Measurements from ENCODE around the gene HSPA5. TPM values are rescaled to one million over a fixed set of nuclear protein-coding genes. Genes with fewer than 3 reads are reported as not detected.
"Not testable (repeated sequence)": the region's sequence is repeated elsewhere in the genome, so short reads cannot be mapped to it uniquely, and the experiment has no call there.

HSPA5 gene
- total RNA-seq: 260 and 271 TPM in 2 replicates

DNA sequence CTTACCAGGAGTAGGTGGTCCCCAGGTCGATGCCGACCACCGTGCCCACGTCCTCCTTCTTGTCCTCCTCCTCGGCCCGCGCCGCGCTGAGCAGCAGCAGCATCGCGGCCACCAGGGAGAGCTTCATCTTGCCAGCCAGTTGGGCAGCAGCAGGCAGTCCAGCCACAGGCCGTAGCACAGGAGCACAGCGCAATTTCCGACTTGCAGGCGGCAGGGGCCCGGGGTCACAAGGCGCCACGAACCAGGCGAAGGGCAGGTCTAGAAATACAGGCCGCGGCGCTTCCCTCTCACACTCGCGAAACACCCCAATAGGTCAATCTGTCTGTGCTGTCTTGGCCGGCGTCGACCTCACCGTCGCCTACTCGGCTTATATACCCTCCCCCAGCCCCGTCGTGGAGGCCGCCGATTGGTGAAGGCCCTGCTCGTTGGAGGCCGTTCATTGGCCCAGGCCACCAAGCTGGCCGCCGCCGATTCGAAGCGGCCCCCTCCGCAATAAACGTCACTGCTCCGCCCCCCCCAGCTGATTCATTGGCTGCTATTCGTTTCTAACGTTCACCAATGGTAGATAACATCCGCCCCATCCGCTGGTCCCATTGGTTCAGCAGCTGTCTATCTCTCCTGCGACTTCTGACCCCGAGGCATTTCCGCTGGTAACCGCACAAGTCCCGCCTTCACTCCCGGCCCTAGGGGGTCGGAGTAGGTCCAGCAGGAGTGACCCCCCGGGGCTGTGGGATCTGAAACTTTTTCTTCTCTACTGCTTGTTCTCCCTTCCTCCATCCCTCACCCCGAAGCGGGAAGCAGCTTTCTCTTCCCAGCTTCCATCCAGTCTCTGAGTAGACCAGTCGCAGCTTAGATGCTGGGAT lies at the start of gene HSPA5:
Gene HSPA5, minus strand, starts transcription at position 344 of the 863 bp plus-strand sequence. Its CDS starts 217 bp downstream, at position 127.
- peak within 1 kb of the TSS; percentile 93 for H3K4me3 Mint-ChIP-seq
- H3K36me3 Mint-ChIP-seq (ENCODE audit: low read depth): peaks cover 50% of the 10 kb centered on the region
- no peaks in the 10 kb centered on the region for H3K9me3 Mint-ChIP-seq
- peaks cover 2% of the 10 kb centered on the region for H3K27me3 Mint-ChIP-seq
- peak within 1 kb of the TSS; percentile 98 for H3K27ac Mint-ChIP-seq
- intact Hi-C loops (cut with micrococcal nuclease): loop anchor here (1.0 to 10.0 kb wide), 9 partner anchors 20 to 469 kb away; partner anchors contain the start of genes ARPC5L, GAPVD1, GOLGA1 and NR6A1
- DNase-seq: peak; percentile 100
- H3K4me1 Mint-ChIP-seq: peaks cover 34% of the 10 kb centered on the region

DNA sequence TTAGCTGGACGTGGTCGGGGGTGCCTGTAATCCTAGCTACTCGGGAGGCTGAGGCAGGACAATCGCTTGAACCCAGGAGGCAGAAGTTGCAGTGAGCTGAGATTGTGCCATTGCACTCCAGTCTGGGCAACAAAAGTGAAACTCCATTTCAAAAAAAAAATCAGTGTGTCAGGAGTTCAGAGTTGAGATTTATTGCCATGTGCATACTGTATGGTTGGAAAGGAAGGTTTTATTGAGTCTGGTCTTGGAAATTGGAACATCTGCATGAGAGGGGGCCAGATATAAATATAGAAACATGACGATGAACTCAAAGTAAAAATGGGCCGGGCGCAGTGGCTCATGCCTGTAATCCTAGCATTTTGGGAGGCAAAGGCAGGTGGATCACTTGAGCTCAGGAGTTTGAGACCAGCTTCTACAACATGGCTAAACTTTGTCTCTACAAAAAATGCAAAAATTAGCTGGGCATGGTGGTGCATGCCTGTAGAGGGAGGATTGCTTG lies 45.8 kb upstream of the HSPA5 start:
- intact Hi-C loops (cut with micrococcal nuclease); H3K9me3 Mint-ChIP-seq; H3K4me1 Mint-ChIP-seq; H3K36me3 Mint-ChIP-seq (ENCODE audit: low read depth); DNase-seq; H3K4me3 Mint-ChIP-seq; H3K27ac Mint-ChIP-seq; H3K27me3 Mint-ChIP-seq: not testable (repeated sequence)

DNA sequence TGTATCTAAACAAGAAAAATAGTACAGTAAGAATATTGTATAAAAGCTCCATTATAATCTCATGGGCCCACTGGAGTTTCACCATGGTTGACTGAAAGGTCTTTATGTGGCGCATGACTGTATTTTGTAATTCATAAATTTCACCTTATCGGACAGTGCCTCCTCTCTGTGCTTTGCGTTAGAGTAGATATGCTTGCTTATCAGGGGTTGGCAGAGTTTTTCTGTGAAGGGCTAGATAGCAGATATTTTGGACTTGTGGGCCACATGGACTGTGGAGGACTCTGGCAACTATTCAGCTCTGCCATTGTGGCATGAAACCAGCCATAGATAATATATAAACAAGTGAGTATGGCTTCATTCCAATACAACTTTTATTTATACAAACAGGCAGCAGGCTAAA lies 43.7 kb upstream of the HSPA5 start:
- H3K27me3 Mint-ChIP-seq: no peaks in the 10 kb centered on the region
- DNase-seq: no peak
- no peak overlapping the region for H3K27ac Mint-ChIP-seq
- peaks cover 2% of the 10 kb centered on the region for H3K36me3 Mint-ChIP-seq (ENCODE audit: low read depth)
- peaks cover 2% of the 10 kb centered on the region for H3K4me1 Mint-ChIP-seq
- no peaks in the 10 kb centered on the region for H3K9me3 Mint-ChIP-seq
- intact Hi-C loops (cut with micrococcal nuclease): no loop called here
- no peak overlapping the region for H3K4me3 Mint-ChIP-seq

DNA sequence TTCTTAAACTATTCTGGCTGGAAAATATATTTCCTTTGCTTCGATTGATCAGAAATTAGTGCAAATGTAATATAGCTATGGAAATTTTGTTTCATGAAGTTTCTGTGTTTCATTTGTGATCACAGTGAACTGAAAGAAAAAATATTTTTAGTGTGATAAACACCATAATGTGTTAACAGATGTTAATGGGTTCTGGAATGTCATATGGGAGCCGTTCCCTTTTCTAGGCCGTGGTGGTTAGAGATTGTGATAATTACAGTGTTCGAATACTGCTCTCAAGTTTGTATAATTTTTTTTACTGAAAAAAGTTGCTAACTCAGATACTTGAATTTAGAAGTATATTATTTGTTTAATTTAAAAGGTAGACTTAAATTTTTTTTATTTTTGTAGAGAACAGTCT lies 39.8 kb upstream of the HSPA5 start:
- no peak for DNase-seq
- H3K27me3 Mint-ChIP-seq: no peaks in the 10 kb centered on the region
- no peaks in the 10 kb centered on the region for H3K36me3 Mint-ChIP-seq (ENCODE audit: low read depth)
- no peak overlapping the region for H3K4me3 Mint-ChIP-seq
- intact Hi-C loops (cut with micrococcal nuclease): no loop called here
- H3K4me1 Mint-ChIP-seq: peaks cover 2% of the 10 kb centered on the region
- H3K27ac Mint-ChIP-seq: no peak overlapping the region
- no peaks in the 10 kb centered on the region for H3K9me3 Mint-ChIP-seq

DNA sequence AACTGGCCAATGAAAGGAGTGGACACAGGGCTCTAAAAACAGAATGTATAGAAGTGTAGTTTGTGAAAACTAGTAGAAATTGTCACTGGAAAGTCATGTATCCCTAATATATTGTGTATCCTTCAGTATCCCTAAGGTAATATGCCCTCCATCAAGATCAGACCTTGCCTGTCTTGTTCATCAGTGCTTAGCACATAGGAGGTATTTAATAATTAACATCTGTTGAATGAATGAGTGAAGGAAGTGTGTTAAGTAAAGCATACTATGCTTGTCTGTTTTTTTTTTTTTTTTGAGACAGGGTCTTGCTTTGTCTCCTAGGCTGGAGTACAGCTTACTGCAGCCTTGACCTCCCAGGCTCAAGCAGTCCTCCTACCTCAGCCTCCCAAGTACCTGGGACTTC lies 36.3 kb upstream of the HSPA5 start:
- Mint-ChIP-seq H3K27me3 (no peaks in the 10 kb centered on the region), H3K27ac (no peak overlapping the region), H3K9me3 (no peaks in the 10 kb centered on the region), H3K4me1 (peaks cover 1% of the 10 kb centered on the region), H3K36me3 (ENCODE audit: low read depth) (no peaks in the 10 kb centered on the region), H3K4me3 (no peak overlapping the region)
- DNase-seq: no peak
- intact Hi-C loops (cut with micrococcal nuclease): no loop called here

DNA sequence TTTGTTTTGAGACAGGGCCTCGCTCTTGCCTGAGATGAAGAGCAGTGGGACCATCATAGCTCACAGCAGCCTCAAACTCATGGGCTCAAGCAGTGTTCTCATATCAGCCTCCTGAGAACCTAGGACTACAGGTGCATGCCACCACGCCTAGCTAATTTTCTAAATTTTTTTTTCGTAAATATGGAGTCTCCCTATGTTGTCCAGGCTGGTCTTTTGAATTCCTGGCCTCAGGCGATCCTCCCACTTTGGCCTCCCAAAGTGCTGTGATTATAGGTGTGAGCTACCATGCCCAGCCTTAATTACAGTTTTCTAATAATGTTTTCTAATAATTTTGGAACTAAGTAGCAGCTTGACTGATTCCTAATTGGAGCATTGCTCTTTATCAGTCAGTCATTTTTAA lies 35.6 kb upstream of the HSPA5 start:
- no peaks in the 10 kb centered on the region for H3K9me3 Mint-ChIP-seq
- no peaks in the 10 kb centered on the region for H3K4me1 Mint-ChIP-seq
- peaks cover under 1% of the 10 kb centered on the region for H3K36me3 Mint-ChIP-seq (ENCODE audit: low read depth)
- intact Hi-C loops (cut with micrococcal nuclease): no loop called here
- H3K27ac Mint-ChIP-seq: no peak overlapping the region
- no peaks in the 10 kb centered on the region for H3K27me3 Mint-ChIP-seq
- no peak for DNase-seq
- H3K4me3 Mint-ChIP-seq: no peak overlapping the region

DNA sequence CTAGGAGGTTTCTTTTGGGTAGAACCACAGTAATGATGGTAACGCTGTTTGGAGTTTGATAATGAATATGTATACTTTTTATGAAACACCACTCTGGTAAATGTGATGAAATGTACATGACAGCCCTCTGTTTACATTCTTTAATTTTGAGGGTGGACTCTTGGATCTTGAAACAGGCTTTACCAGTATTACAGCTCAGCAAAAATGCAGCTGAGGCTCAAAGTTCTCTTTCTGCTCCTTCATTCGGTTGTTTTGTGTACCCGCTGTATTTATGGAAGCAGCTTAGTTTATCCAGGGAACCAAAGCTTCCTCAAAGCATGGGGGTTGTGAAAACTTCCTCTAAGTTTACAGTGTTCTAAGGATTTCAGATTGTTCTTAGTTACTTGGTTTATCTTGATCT lies 31.6 kb upstream of the HSPA5 start:
- intact Hi-C loops (cut with micrococcal nuclease): no loop called here
- no peak for DNase-seq
- H3K27ac Mint-ChIP-seq: no peak overlapping the region
- H3K4me3 Mint-ChIP-seq: no peak overlapping the region
- H3K4me1 Mint-ChIP-seq: peaks cover 3% of the 10 kb centered on the region
- no peaks in the 10 kb centered on the region for H3K27me3 Mint-ChIP-seq
- peaks cover 8% of the 10 kb centered on the region for H3K36me3 Mint-ChIP-seq (ENCODE audit: low read depth)
- H3K9me3 Mint-ChIP-seq: no peaks in the 10 kb centered on the region

DNA sequence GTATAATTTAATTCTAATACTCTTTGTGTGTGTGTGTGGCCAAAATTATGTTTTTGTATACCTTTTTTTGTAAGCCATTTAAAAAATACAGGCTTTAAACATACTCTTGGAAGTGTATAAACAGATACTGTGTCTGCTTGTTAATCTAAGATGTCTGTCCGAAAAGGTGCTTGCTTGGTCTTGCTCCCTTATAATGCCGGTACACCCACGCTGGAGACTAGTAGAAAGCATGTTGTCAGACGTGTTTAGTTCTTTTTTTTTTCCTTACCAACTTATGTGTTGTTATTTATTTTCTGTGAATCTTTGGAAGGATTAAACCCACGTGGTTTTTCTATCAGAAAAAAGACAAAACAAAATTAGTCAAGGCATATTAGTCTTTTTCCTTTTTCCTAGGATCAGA lies 29.9 kb upstream of the HSPA5 start:
- no peaks in the 10 kb centered on the region for H3K27me3 Mint-ChIP-seq
- H3K9me3 Mint-ChIP-seq: no peaks in the 10 kb centered on the region
- peaks cover 3% of the 10 kb centered on the region for H3K4me1 Mint-ChIP-seq
- no peak overlapping the region for H3K4me3 Mint-ChIP-seq
- peaks cover 11% of the 10 kb centered on the region for H3K36me3 Mint-ChIP-seq (ENCODE audit: low read depth)
- DNase-seq: no peak
- H3K27ac Mint-ChIP-seq: no peak overlapping the region
- intact Hi-C loops (cut with micrococcal nuclease): no loop called here

DNA sequence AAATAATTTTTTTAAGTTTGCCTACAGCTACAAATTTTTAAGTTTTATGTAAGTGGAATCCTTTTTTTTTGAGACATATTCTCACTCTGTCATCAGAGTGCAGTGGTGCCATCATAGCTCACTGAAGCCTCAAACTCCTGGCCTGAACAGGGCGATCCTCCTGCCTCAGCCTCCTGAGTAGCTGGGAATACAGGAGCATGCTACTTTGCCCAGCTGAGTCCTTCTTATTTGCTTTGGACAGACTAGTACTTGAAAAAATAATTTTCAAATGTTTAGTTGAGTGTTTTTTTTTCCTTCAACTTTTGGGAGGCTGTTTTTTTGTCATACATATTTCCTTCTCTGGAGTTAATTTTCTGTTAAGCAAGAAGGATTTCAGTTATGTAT lies 27.9 kb upstream of the HSPA5 start:
- intact Hi-C loops (cut with micrococcal nuclease): no loop called here
- no peak for DNase-seq
- peaks cover 10% of the 10 kb centered on the region for H3K4me1 Mint-ChIP-seq
- no peaks in the 10 kb centered on the region for H3K9me3 Mint-ChIP-seq
- no peak overlapping the region for H3K27ac Mint-ChIP-seq
- no peak overlapping the region for H3K4me3 Mint-ChIP-seq
- H3K36me3 Mint-ChIP-seq (ENCODE audit: low read depth): peaks cover 19% of the 10 kb centered on the region
- no peaks in the 10 kb centered on the region for H3K27me3 Mint-ChIP-seq

DNA sequence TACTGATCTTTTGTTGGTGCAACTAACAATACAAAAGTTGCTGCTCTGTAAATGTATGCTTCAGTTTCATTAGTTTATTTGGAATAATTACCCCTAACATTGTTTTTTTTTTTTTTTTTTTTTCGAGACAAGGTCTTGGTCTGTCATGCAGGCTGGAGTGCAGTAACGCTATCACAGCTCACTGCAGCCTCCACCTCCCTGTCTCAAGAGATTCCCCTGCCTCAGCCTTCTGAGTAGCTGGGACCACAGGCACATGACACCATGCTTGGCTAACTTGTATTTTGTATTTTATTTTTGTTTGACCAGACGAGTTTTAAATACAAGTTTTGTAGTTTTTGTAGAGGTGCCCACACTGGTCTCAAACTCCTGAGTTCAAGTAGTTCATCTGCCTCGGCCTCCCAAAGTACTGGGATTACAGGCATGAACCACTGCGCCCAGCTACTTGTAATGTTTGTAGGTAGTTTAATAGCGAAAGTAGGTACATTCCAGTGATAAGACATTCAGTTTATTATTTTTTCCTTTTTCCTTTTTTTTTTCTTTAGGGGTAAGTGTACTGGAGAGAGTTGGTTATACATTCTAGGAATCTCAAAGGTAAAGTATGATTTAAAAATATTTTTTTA lies 27.4 kb upstream of the HSPA5 start:
- Mint-ChIP-seq H3K4me3 (no peak overlapping the region), H3K4me1 (peaks cover 15% of the 10 kb centered on the region), H3K27ac (no peak overlapping the region), H3K36me3 (ENCODE audit: low read depth) (peaks cover 22% of the 10 kb centered on the region), H3K9me3 (no peaks in the 10 kb centered on the region), H3K27me3 (no peaks in the 10 kb centered on the region)
- intact Hi-C loops (cut with micrococcal nuclease): no loop called here
- DNase-seq: no peak

DNA sequence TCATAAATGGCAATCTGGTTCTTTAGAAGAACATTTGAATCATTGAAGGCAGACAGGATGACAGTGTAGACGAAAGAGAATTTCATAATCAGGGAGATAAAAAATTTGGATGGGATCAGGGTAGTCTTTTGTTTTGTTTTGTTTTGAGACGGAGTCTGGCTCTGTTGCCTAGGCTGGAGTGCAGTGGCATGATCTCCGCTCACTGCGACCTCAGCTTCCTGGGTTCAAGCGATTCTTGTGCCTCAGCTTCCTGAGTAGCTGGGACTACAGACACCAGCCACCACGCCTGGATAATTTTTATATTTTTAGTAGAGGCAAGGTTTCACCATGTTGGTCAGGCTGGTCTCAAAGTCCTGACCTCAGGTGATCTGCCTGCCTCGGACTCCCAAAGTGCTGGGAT lies 22.9 kb upstream of the HSPA5 start:
- peak overlapping the region; percentile 65 for H3K27ac Mint-ChIP-seq
- DNase-seq: peak; percentile 75
- H3K27me3 Mint-ChIP-seq; intact Hi-C loops (cut with micrococcal nuclease); H3K9me3 Mint-ChIP-seq: not testable (repeated sequence)
- H3K4me3 Mint-ChIP-seq: peak overlapping the region; percentile 74
- H3K4me1 Mint-ChIP-seq: peaks cover 34% of the 10 kb centered on the region
- peaks cover 22% of the 10 kb centered on the region for H3K36me3 Mint-ChIP-seq (ENCODE audit: low read depth)

DNA sequence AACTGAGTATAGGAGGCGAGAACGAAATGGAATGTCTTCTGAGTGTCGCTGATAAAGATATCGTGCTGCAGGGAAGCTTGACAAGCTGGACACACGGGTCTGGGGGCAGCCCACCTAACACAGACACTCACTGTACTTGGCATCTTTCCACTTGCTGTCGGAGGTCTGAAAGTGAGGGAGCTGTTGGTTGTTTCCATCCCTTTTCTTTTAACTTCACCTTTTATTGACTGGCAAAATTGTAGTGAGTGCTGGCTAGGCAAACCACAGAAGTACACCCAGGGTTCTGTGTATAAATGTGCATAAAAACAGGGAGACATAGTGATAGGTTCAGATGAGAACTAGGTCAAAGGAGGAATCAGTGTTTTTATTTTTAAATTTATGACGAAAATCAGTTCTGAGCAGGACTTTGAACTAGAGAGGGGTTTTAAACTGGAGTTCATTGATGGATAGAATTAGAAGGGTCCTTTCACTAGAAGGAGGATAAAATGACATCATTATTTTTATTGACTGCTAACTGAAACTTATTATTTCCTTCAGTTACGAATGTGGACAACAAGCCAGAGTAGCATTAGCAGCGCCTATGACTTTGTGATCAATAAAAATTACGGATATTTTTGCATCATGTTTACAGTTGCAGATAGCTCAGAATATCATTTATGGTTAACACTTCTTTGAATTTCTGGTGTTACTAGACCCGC lies 21.3 kb upstream of the HSPA5 start:
- no peak for DNase-seq
- Mint-ChIP-seq H3K4me3 (peak overlapping the region; percentile 97), H3K27me3 (peaks cover 3% of the 10 kb centered on the region), H3K9me3 (no peaks in the 10 kb centered on the region), H3K4me1 (peaks cover 31% of the 10 kb centered on the region), H3K36me3 (ENCODE audit: low read depth) (peaks cover 19% of the 10 kb centered on the region), H3K27ac (peak overlapping the region; percentile 93)
- intact Hi-C loops (cut with micrococcal nuclease): no loop called here

DNA sequence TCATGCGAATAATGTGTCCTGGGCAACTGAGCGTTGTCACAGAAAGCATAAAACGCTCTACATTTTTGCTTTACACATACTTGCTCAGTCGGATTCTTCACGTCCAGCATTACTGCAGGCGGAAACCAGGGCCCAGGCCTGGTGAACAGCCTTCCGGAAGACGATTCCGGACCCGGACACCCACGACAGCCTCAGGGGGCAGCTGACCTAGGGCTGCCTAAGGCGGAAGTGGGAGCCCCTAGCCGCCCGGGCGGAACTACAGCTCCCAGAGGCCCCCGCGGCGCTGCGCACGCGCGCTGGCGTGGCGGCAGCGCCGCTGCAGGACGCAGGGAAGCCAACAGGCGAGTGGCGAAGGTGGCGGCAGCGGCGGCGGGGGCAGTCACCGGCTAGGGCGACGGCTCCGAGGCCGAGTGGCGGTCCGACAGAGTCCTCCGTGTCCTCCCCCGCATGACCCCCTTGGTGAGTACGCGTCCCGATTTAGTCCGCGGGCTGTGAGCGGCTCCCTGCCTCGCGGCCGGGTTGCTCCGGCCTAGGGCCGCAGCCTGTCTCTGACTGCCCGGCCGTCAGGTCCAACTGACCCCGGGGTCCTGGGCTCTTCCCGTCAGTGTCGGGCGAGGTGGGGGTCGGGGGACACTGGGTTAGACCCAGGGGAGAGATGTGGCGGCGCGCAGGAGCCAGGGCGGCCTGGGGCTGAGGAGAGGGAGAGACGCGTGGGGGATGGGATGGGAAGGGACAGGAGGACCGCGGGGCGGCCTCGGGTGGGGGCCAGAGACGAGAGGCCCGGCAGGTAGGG lies 20.6 kb upstream of the HSPA5 start, which contains the start of gene GAPVD1:
Gene GAPVD1, plus strand, starts transcription at position 326 of the 793 bp plus-strand sequence. CDS start 37,096 bp downstream, outside the sequence.
- H3K36me3 Mint-ChIP-seq (ENCODE audit: low read depth): peaks cover 19% of the 10 kb centered on the region
- intact Hi-C loops (cut with micrococcal nuclease): loop anchor here (1.0 to 2.0 kb wide), 2 partner anchors 20 to 61 kb away; partner anchors contain the start of genes HSPA5 and RABEPK
- no peaks in the 10 kb centered on the region for H3K9me3 Mint-ChIP-seq
- peaks cover 3% of the 10 kb centered on the region for H3K27me3 Mint-ChIP-seq
- peak within 1 kb of the TSS; percentile 97 for H3K4me3 Mint-ChIP-seq
- DNase-seq: peak; percentile 97
- peaks cover 31% of the 10 kb centered on the region for H3K4me1 Mint-ChIP-seq
- peak within 1 kb of the TSS; percentile 94 for H3K27ac Mint-ChIP-seq
